Large intestine (tissue), 3 donors: ENCODE measurements around the gene AUH. TPM values are rescaled to one million over a fixed set of nuclear protein-coding genes. Genes with fewer than 3 reads are reported as not detected.

Experiments
- DNase-seq, 2 donors: peaks; one replicate each; pipeline versions ENCODE4 v3.0.0 to v3.0.0-alpha.2; 2013
- H3K27ac ChIP-seq: one replicate; pipeline ENCODE4 v1.5.1; 2013; ENCODE audit warnings: low read length
- H3K27me3 ChIP-seq: 2 replicates; pipeline ENCODE4 v1.6.1; 2013; ENCODE audit warnings: low read length; ENCODE audit not compliant: control insufficient read depth, insufficient read depth
- H3K36me3 ChIP-seq: 2 replicates; pipeline ENCODE4 v1.6.1; 2013; ENCODE audit warnings: low read length; ENCODE audit not compliant: control insufficient read depth, insufficient read depth
- H3K4me1 ChIP-seq: one replicate; pipeline ENCODE4 v1.6.1; 2013; ENCODE audit warnings: low read length; ENCODE audit not compliant: control insufficient read depth, insufficient read depth
- H3K4me3 ChIP-seq: one replicate; pipeline ENCODE4 v1.5.1; 2013; ENCODE audit warnings: low read length
- H3K9me3 ChIP-seq: one replicate; pipeline ENCODE4 v1.6.1; 2013; ENCODE audit warnings: mild to moderate bottlenecking, low read depth, low read length, moderate library complexity; ENCODE audit not compliant: control insufficient read depth
- WGBS: methylation state at CpG from one replicate; pipeline ENCODE4 v1.1.5; 2013; ENCODE audit warnings: low lambda C conversion rate; ENCODE audit not compliant: insufficient coverage; 5-methylcytosine and 5-hydroxymethylcytosine counted together
- polyA plus RNA-seq: library from polyadenylated mRNA; unstranded; fragments of 120-200 nt; gene quantifications from one replicate; pipeline ENCODE4 v1.2.1, GENCODE V29; 2013

Gene AUH
- polyA plus RNA-seq, 1 donor: 29.6 TPM

DNA sequence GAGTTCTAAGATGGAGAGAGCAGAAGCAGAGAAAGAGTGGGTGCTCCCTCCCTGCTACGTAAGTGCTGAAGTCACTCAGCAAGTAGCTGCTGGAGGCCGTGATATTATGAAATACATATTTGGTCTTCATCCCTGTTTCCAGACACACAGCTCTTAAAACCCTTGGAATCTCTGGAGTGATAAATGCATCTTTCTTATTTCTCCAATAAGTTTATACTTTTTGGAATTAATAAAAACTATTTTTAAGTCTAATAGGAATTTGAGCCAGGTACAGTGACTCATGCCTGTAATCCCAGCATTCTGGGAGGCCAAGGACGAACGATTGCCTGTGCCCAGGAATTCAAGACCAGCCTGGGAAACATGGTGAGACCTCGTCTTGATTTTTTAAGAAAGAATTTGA, 60.6 kb downstream of the AUH start:
- Histone ChIP-seq H3K36me3 (peaks cover 9% of the 10 kb centered on the region), H3K4me1 (peaks cover 9% of the 10 kb centered on the region), H3K9me3 (no peaks in the 10 kb centered on the region), H3K4me3 (no peak overlapping the region), H3K27ac (no peak overlapping the region), H3K27me3 (no peaks in the 10 kb centered on the region)
- DNase-seq: no peak
- 83% methylated on average over 3 of the region's 5 CpGs for WGBS

DNA sequence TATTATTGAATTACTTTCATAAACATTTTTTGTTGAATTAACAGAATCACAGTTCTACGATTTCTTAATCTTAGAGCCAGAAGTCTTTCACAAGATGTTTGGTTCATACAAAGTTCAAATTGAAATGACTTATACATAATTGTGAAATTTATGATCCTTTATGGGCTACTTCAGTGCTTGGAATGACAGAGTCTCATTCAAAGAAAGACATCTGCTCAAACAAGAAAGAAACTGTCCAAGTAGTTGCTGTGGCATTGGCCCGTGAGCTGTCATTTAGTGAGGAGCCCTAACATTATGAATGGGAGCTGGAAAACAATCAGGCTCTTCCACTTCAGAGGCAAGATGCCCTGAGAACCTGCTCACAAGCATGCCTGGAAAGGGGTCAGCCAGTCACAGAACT, 63.4 kb downstream of the AUH start:
- H3K4me3 ChIP-seq: no peak overlapping the region
- no peaks in the 10 kb centered on the region for H3K27me3 ChIP-seq
- H3K4me1 ChIP-seq: peaks cover 9% of the 10 kb centered on the region
- DNase-seq: peak; percentile 64 to 85
- H3K9me3 ChIP-seq: no peaks in the 10 kb centered on the region
- H3K27ac ChIP-seq: peak overlapping the region; percentile 62
- WGBS: 57% methylated on average over 1 of the region's 2 CpGs
- peaks cover 29% of the 10 kb centered on the region for H3K36me3 ChIP-seq

DNA sequence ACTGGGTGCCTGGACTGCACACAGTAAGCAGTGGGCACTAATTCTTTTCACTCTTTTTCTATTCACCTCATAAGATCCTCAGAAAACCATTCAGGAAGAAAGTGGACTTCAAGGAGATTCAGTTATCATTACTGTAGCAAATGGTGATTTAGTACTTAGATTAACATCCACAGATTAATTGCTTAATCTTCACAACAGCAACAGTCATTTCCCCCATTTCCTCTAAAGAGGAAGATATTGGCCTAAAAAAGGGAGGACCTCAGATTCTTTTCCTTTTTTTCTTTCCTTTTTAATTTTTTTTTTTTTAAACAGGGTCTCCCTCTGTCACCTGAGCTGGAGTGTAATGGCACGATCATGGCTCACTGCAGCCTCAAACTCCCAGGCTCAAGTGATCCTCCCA, 64.4 kb downstream of the AUH start:
- H3K4me1 ChIP-seq: peaks cover 9% of the 10 kb centered on the region
- WGBS: no CpG with 5 or more reads among the region's 1 CpG
- H3K27ac ChIP-seq: no peak overlapping the region
- no peak overlapping the region for H3K4me3 ChIP-seq
- peaks cover 38% of the 10 kb centered on the region for H3K36me3 ChIP-seq
- H3K27me3 ChIP-seq: no peaks in the 10 kb centered on the region
- no peaks in the 10 kb centered on the region for H3K9me3 ChIP-seq
- DNase-seq: no peak

DNA sequence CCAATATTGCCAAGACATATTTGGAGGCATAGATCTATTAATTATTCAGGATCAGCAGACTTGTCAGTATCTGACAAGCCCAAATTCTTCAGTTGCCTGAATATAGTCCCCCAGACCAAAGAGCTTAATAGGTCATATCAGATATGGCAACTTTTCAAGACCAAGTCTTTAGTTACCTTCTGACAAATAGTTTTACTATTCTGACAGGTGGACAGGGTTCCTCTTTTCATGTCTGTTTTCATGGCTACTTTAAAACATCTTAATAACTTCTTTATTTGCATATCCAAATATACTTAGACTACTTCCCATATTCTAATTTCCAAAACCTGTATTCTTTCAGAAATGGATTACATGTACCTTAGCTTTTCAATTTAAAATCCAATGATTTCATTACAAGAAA, 65.4 kb downstream of the AUH start:
- Histone ChIP-seq H3K4me1 (peaks cover 9% of the 10 kb centered on the region), H3K4me3 (no peak overlapping the region), H3K27me3 (no peaks in the 10 kb centered on the region), H3K27ac (no peak overlapping the region), H3K9me3 (no peaks in the 10 kb centered on the region), H3K36me3 (peaks cover 39% of the 10 kb centered on the region)
- no peak for DNase-seq

DNA sequence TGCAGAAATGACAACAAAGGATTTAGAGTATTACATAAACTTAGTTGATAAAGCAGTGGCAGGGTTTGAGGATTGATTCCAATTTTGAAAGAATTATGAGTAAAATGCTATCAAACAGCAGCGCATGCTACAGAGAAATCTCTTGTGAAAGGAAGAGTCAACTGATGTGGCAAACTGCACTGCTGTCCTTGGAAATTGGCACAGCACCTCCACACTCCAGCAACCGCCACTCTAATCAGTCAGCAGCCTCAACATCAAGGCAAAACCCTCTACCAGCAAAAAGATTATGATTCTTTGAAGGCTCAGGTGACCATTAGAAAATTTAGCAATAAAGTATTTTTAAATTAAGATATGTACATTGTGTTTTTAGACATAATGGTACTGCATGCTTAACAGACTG, 66.4 kb downstream of the AUH start:
- no peak for DNase-seq
- WGBS: 100% methylated on average over 1 of the region's 2 CpGs
- Histone ChIP-seq H3K36me3 (peaks cover 44% of the 10 kb centered on the region), H3K9me3 (no peaks in the 10 kb centered on the region), H3K27me3 (no peaks in the 10 kb centered on the region), H3K27ac (no peak overlapping the region), H3K4me1 (peaks cover 9% of the 10 kb centered on the region), H3K4me3 (no peak overlapping the region)

DNA sequence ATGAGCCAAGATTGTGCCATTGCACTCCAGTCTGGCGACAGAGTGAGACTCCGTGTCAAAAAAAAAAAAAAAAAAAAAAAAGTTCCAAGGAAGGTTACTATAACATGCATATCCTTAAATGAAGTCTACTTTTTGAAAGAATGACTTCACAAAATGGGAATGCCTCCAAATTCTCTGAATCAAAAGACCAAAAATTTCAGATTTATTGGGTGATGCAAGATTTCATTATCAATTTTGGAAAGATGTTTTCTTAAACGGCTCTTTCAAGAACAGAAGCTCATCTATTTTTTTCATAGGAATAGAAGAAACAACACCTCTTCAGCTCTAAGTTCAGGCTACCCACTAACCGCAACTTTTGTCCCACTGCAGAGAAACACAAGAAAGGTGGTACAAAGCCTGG, 69.9 kb downstream of the AUH start:
- no peak for DNase-seq
- no peak overlapping the region for H3K4me3 ChIP-seq
- no peak overlapping the region for H3K27ac ChIP-seq
- H3K27me3 ChIP-seq: no peaks in the 10 kb centered on the region
- no peaks in the 10 kb centered on the region for H3K4me1 ChIP-seq
- 100% methylated on average over 2 of the region's 4 CpGs for WGBS
- no peaks in the 10 kb centered on the region for H3K9me3 ChIP-seq
- H3K36me3 ChIP-seq: peaks cover 43% of the 10 kb centered on the region

DNA sequence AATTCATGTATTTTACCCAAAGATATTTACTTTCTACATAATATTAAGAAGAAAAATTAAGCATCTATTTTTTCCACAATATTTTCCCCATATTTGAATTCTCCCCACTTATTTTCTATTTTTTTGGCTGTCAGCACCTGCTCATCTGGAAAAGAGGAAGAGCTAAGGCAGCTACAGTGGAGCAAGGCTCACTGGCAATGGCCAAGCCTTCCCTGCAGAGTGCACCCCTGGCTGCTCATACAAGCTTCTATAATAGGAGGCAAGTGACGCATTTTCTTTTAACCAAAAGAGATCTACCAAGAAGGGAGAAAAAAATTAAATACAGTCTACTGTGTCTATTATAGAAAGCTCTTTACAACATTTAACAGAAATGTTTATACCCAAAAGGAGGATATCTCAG, 72.5 kb downstream of the AUH start:
- H3K4me1 ChIP-seq: no peaks in the 10 kb centered on the region
- H3K36me3 ChIP-seq: peaks cover 25% of the 10 kb centered on the region
- no CpG with 5 or more reads among the region's 1 CpG for WGBS
- DNase-seq: no peak
- no peaks in the 10 kb centered on the region for H3K27me3 ChIP-seq
- no peaks in the 10 kb centered on the region for H3K9me3 ChIP-seq
- H3K4me3 ChIP-seq: no peak overlapping the region
- no peak overlapping the region for H3K27ac ChIP-seq

DNA sequence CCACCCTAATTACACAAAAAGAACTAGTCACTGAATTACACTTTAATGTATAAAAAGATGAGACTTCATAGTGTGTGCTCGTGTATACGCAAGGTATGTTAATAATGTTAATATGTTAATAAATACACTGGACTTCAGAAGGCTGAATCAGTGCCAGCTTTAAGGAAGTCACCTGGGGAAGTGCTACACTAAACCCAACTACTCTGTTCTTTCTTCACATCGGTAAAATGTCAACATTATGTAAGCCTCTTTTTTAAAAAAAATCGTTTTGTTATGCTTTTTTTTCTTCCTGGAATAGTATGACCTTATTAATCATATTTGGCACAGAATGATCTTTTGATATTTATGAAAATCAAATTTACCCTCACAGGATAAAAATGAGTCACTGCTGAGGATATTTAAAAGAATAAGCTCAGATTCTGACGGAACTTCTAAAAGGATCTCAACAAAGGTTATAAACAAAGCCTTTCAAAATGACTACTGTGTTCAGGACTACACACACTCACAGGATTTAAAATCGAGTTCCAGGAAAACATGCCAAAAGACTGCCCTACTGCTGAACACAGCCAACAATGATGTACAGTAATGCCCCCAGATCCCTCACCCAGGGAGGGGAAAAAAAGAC, 75.9 kb downstream of the AUH start:
- no peak for DNase-seq
- no peak overlapping the region for H3K27ac ChIP-seq
- peaks cover 5% of the 10 kb centered on the region for H3K36me3 ChIP-seq
- H3K27me3 ChIP-seq: no peaks in the 10 kb centered on the region
- no peak overlapping the region for H3K4me3 ChIP-seq
- no peaks in the 10 kb centered on the region for H3K4me1 ChIP-seq
- 83% methylated on average over 4 of the region's 6 CpGs for WGBS
- no peaks in the 10 kb centered on the region for H3K9me3 ChIP-seq

DNA sequence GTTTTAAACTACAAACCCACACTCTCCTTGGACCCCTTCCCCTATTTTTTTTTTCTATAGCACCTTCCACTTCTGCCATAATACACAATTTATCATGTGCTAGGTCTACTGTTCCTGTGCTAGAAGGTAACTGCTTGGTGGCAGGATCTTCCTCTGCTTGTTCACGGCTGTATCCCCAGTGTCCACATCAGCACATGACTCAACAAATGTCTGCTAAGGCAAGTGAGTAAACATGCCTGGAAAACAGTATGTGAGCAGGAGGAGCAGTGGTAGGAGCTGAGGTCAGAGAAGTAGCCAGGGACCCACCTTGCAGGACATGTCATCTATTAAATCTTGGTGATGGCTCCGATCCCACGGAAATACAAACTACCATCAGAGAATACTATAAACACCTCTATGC, 79.4 kb downstream of the AUH start:
- Histone ChIP-seq H3K27ac (no peak overlapping the region), H3K4me1 (no peaks in the 10 kb centered on the region), H3K27me3 (no peaks in the 10 kb centered on the region), H3K9me3 (no peaks in the 10 kb centered on the region), H3K36me3 (no peaks in the 10 kb centered on the region), H3K4me3 (no peak overlapping the region)
- DNase-seq: no peak
- WGBS: no CpG with 5 or more reads among the region's 3 CpGs

DNA sequence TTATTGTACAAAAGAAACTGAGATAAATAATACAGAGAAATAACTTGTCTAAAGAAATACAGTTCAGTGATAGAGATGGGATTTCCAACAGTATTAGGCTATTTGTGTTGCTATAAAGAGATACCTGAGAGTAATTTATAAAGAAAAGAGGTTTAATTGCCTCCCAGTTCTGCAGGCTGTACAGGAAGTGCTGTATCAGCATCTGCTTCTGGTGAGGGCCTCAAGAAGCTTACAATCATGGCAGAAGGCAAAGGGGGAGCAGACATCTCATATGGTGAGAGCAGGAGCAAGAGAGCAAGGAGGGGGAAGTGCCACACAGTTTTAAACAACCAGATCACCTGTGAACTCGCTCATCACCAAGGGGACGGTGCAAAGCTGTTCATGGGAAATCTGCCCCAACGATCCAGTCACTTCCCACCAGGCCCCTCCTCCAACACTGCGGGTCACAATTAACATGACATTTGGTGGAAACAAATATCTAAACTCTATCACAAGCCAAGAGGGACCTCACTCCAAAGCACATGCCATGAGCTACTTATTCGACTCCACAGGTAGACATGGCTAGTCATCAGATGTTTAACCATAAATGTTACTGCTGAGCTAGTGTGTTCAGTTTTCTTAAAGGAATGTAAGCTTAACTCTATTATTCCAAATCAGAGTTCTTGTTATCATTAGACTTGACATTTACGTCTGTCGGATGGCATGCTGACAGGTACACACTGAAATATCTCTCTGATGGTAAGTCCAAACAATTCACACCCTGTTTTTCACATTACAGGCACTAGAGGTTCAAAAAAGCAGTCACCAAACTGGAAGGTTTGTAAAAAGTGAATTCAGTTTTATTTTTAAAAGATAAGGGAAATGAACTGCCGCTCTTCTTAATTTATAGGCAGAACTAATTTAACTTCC, 82.2 kb downstream of the AUH start:
- Histone ChIP-seq H3K36me3 (no peaks in the 10 kb centered on the region), H3K4me3 (no peak overlapping the region), H3K27ac (no peak overlapping the region), H3K9me3 (no peaks in the 10 kb centered on the region), H3K4me1 (no peaks in the 10 kb centered on the region), H3K27me3 (no peaks in the 10 kb centered on the region)
- no peak for DNase-seq
- WGBS: 100% methylated on average over 2 of the region's 8 CpGs

DNA sequence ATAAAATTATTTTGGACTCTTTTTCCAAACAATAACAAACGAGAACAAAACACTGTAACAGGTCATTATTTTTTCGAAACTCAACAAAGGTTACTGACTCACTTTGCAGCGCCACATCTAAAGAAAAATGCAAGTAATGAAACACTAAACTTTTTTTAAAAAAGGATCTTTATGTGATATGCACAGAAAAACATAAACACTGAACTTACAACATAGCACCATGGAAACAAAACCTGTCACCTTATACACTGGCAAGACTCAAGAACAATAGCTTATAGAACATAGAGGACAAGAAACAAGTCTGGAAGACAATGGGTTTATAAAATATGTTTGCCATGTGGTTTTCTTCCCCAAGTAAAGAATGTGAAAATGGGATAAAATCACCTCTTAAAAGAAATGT, 85.2 kb downstream of the AUH start:
- WGBS: 100% methylated on average over 1 of the region's 3 CpGs
- Histone ChIP-seq H3K4me1 (peaks cover 5% of the 10 kb centered on the region), H3K9me3 (no peaks in the 10 kb centered on the region), H3K4me3 (no peak overlapping the region), H3K36me3 (no peaks in the 10 kb centered on the region), H3K27me3 (no peaks in the 10 kb centered on the region), H3K27ac (no peak overlapping the region)
- no peak for DNase-seq
